M059J (cell line): ENCODE data around the gene C4orf54. TPM values are rescaled to one million over a fixed set of nuclear protein-coding genes. Genes with fewer than 3 reads are reported as not detected.

Experiments
- DNase-seq: peaks from one replicate; pipeline ENCODE4 v3.0.0-alpha.2; 2012; ENCODE audit warnings: low read depth
- total RNA-seq: library from RNA; depleted of rRNA; stranded (reverse); fragments of >200 nt; shearing (Covaris generic); gene quantifications from 2 replicates; pipeline ENCODE4 v1.2.3, GENCODE V29; 2014

C4orf54 gene
- total RNA-seq, 1 experiment from 2014 or later, result 0.37 TPM

DNA sequence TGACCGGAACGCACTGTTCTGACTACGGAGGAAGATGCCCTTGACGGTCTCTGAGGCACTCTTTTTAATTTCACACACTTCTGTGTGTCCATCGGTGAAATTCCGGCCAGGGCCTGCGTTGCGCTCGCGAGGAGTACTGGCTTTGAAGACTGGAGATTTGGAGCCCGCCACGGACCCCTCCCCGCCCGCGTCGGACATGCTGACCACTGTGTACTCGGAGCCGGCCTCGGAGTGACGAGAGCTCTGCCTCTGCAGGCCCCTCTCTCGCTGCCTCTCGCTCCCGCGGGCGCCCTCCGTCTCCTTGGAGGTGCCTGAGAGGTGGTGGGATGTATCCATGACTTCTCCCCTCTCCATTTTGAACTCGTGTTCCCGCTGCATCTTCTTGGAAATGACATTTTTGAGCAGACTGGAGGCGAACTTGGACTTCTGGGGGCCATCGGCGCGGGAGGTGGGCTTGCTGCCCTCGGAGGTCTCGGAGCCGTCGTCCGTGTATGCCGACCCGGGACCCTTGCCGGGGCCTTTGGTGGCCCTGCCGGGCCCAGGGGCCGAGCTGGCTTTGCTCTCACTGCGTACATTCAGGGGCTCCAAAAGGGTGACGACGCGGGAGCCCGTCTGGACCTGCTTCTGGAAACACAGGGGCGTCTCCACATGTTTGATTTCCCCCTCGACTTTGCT lies 5.7 kb downstream of the C4orf54 start:
- no peak for DNase-seq

DNA sequence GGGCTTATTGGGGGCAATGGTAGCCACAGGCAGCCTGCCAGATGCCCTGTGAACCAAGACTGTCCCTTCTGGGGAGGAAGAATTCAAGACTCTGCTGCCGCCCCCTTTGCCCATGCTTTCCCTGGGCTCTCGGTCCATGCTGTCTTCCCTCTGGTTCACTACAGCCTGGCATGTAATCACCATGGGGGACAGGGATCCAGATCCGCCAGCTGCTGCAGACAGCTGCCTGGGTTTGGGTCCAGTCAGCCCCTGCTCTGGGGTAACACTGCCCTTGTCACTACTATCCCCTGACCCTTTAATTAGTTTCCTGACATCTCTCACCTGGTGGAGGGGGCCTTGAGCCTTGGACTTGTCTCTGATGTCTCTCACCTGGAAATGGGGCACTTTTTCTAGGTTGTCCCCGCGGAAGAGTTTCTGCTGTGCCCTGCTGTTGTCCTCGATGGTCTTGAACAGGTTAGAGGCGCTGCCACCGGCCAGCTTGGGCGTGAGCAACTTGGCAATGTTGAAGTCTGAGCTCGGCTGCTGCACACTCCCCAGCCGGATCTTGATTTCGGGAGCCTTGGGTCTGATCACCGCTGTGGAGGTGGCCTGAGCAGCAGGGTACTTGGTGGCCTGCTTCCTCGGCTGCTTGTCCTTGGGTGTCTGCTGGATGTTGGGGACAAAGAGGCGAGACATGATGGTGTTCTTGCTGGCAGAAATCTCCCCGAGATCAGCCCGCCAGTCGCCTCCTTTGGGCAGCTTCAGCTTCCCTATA lies 6.4 kb downstream of the C4orf54 start:
- no peak for DNase-seq

DNA sequence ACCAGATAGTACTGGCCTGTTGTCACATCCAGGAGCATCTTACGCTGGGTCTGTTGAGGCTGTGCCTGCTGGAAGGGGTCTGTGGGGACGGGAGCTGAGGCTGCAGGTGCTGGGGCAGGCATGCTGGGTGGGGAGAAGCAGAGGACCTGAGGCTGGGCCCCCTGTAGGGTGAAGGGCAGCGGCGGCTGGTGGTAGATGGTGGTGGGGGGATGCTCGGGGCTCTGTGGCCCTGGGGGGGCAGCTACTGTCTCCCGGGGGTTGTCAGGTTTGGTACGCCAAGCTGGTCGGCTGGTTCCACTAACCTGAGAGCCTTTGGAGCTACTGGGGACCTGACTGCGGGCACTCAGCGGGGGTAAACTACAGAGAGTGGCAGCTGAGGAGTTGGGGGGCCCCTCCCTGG lies 7.8 kb downstream of the C4orf54 start:
- no peak for DNase-seq

DNA sequence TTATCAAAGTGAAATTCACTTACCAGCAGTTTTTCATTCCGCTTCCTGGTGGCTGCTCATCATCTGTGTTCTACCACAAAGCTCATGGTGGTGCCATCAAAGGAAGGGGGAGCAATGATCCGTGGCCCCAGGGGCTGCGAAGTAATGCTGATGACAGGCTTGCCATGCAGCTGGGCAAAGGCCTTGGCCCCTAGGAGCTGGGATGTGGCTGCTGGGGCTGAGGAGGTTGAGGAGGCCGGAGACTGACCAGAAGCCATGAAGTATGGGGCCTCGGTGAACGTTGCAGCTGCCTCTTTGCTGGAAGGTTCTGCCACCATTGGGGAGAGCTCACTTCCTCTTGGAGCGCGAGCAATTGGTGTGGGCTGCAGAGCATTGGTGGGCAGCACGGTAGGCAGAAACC lies 8.4 kb downstream of the C4orf54 start:
- DNase-seq, result no peak

DNA sequence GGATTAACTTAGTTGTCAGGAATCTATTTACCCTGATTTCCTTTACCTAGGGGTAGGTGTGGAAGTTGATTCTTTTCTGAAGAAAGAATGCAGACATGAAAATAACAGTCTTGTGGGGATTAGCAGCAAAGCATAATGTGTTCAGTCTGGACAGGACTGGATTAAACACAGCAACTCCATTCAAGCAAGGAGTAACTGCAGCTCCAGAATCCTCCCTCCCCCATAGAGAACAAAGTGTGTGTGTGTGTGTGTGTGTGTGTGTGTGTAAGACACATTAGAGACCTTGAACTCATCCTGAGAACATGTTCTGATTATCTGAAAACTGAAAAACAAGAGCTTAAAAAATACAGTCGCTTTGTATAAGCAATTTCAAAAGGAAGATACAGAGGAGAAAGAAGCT lies 9.3 kb downstream of the C4orf54 start:
- no peak for DNase-seq

DNA sequence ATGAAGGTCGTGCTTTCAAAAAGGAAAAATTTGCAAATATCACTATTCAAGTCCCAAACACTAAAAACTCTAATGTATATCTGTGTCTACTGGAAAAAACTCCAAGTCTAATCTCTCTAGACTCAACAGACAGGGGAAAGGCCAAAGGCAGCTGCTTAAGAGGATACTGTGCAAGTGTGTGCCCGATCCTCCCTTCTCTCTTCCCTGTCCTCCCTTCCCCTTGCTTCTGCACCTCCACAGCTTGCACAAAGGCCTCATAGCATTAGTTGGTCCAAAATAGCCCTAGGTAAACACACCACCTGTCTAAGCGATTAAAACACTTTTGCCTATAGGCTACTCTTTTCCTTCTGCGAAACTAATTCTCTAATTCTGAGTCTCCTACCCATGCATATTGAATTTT lies 10.6 kb downstream of the C4orf54 start:
- DNase-seq, result no peak

DNA sequence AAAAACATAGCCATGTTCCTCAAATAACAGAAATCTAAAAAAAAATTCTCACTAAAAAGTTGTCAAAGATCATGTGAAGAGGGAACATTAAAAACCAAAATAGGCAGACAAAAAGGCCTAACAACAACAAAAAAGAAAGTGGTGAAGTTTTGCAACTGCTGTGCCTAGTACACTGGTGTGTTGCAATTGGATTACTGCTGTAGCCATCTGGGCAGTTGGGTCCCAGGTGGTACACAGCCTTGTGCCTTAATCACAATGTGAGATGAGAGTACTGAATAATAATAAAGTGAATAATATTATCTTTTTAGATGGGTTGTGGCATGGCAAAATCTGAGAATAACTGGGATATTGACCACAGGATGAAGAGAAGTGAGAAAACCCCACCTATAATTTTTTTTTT lies 12.0 kb downstream of the C4orf54 start:
- DNase-seq, result no peak

DNA sequence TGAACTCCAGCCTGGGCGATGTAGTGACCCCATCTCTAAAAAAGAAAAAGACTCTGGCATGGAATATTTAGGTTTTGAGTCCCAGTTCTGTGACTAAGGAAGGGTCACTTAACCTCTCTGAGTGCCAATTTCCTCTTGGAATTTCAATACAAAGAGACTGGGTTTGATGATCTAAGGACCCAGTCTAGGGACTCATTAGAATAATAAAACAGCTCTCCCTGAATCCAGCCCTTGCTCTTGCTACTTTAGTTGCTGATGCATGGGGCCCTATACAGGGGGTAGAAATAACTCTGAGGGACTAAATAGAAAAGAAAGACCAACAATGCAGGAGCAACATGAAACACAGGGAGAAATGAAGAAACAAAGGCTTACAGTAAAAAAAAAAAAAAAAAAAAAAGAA lies 12.6 kb downstream of the C4orf54 start:
- DNase-seq, result no peak

DNA sequence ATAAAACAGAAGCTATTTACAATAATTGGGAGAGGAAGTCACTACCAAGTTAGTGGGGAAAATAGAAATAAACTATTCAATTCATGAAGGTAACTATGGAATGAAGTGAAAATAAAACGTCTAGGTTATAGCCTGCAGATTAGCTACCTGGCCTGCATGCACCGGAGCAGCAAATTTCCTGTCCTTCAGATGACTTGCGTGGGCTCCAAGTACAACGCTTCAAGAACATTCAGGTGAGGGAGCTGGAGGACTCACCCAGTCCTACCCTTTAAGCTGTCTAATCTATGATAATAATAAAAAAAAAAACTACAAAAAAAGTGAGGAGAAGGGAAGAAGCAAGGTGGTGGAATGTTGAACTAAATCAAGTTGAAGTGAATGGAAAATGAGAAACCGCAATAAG lies 13.2 kb downstream of the C4orf54 start:
- no peak for DNase-seq

DNA sequence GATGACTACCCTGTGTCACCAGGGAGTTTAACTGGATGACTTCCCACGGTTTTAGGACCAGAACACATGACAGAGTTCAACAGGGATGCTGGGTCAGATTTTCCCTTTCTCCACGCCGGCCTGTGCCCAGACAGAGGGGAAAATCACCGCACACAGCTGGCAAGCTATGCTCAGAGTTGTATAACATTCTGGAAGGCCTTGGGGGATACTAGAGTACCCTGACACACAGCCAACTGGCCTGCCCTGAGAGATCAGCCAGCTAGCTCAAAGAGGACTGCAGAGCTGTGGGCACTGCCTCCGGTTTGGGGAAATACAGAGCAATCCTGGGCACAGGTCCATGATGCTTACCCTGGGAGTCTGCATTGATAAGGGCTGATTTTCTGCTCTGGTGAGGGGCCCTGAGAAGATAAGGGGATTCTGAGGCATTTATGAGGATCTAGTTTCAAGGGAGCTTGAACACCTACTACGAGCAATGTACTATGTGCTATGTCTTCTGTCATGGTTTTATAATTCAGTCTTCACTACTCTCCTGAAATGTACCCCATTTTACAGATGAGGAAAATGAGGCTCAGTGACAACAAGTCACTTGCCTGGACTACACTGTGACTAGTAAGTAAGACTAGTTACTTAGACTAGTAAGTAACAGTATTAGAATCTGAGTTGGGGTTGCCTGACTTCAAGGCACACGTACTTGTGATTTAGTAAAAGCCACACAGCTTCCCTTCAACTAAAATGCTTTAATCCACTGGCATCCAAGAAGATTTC lies 14.7 kb downstream of the C4orf54 start:
- DNase-seq, result no peak

DNA sequence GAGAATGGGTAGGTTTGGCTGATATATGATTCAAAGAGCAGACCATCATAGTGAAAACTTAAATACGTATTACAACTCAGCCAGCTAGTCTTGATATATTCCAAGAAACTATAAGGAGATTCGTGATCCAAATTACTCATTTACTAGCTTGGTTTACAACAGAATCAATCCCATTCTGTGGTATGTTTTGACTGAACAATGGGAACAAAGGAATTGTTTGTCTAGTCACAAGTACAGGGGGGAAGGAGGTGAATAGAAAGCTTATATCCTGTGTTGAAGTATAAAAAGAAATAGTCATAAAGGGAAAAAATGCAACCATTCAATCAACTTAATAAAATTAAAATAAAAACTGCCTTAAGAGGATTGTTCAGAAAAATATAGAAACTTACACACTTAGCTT lies 17.0 kb downstream of the C4orf54 start:
- DNase-seq, result no peak

DNA sequence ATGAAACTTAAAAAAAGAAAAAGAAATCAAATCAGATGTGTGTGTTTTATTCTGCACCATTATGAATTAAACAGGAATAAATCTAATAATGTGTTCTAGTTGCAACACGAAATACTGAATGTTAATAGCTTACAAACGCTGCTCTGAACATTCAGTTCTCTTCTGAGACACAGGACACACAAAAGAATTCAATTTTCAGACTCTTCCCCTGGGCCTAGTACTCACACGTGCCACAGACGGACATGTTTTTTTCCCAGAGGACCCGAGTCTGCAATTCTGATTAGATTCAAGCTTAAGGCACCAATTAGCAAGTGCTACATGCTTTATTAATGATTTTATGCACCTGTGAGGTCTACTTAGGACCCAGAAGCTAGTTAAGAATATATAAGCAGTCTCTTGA lies 20.5 kb downstream of the C4orf54 start:
- no peak for DNase-seq

DNA sequence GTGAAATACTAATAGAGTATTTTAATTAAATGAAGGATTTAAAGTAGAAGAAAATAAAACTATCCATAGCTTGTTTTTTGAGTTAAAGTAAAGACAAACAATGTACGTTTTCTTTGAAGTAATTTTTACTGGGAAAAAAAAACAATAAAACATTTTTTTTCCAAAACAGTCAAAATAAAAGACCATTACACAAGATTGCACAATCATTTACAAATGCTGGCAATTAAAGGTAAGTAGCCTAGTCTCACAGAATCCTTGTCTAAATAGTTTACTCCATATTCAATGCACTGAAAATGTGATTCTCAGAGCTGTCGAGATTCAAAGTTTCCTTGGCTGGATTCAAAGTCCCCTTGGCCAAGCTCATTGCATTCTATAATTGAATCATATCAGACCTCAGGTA lies 21.2 kb downstream of the C4orf54 start:
- no peak for DNase-seq

DNA sequence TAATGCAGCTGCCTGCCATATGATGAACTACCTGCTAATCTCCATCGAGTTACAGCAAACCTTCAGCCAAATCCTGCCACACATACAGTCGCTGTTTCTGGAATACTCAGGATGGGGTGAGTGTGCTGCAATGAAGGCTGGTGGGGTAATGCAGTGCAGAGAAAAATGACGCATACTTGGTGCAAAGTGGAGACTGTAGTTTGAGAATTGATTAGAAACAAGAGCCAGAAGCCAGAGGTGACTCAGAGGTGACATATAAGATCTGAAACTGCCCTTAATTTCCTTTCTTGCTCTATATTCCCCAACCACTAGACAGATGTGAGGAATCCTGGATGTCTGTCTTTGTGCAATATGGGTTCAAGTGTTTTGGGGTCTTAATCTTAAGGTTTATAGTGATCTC lies 22.0 kb downstream of the C4orf54 start:
- no peak for DNase-seq

DNA sequence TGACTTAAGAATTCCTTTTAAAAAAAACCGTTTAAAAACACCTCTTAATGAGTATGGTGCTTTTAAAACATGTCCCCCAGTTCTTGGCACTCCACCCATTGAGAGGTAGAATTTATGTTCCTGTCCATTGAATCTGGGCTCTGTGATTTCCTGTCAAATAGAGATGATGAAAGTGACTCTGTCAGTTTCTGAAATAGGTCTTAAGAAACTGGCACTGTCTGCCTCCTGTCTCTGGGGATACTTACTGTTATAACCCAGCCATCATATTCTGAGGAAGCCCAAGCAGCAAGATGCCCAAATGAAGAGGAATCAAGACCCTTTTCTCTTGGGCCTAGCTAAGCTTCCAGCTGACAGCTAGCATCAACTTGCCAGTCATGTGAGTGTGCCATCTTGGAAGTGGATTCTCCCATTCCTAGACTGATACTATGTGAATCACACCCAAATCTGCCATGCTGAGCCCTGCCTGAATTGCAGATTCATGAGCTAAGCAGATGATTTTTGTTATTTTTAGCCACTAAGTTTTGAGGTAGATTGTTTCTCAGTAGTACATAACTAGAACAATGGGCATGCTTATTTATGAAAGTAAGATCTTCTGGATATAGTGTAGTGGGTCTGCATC lies 22.8 kb downstream of the C4orf54 start:
- DNase-seq, result no peak

DNA sequence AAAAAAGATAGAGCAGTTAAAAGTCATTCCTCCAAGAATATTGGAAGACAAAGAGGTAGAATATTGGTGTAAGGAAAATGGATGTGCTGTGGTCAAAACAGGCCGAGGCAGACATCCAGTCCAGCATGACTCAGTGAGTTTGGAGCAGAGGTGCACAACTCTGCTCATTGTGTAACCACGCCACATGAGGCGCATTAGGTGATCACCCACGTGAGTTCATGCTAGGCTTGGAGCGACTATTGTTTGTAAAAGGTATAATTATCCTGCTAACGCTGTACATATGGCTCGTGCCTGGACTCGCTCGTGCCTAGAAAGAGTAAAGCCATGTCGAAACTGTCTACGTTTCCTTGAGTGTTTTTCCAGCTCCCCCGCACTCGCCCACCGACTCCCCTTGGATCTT lies 23.9 kb downstream of the C4orf54 start:
- peak; percentile 18 for DNase-seq

DNA sequence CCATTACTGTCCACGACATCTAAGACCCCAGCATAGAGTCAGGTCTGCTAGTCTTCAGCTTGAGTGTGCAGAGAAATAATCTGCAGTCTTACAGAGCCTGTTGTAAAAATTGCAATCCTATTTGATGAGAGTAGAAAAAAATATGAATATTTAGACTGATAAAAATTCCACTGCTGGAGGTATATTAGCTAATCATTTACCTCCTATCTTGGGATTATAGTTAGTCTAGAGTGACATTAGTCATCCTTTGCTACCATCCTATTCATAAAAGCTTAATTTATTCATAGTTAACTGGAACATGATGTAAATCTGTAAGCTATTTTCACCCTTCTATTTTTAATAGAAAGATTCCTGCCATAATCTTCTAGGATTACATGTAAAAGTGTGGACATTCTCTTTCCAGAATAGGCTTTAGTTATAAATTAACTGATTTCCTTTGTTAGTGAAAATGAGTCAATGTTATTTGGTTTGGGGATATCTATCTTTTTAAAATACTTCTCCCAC lies 26.7 kb downstream of the C4orf54 start:
- no peak for DNase-seq

DNA sequence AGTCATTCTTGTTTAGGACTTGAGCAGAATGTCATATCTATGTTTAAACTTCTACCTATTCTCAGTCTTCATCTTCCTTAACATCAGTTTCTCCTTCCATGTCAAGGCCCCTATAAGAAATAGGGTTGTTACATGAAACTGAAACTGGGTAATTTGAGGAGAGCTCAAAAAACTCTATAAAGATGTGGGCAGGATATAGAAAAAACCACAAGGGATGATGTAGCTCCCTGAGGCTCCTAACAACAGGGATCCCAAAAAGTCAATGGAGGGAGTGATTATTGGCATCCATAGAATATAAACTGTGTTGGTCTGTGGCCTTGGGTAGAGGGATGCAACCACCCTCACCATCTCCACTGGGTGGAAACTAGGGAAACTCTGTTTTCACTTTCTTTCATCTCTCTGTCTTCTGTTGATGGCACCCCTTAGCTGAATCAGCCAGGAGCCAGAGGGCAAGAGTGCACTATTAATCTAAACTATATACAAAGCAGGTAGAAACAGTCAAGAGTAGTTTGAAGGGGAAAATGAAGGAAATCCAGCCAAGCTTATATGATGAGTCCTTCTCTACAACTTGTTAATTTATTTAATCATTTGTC lies 27.6 kb downstream of the C4orf54 start:
- peak; percentile 67 for DNase-seq

DNA sequence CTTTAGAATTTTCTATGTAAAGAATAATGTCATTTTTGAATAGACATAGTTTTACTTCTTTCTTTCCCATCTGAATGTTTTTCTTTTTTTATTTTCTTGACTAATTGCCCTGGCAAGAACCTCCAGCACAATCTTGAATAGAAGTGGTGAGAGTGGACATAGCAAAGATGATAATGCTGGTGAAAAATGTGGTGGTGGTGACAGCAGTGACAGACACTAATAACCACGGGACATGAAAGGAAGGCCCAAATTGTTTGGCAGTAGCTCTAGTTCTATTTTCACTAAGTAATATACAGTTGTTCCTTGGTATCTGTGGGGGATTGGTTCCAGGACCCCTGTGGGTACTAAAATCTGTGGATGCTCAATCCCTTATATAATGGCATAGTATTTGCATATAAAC lies 29.6 kb downstream of the C4orf54 start:
- DNase-seq, result no peak

DNA sequence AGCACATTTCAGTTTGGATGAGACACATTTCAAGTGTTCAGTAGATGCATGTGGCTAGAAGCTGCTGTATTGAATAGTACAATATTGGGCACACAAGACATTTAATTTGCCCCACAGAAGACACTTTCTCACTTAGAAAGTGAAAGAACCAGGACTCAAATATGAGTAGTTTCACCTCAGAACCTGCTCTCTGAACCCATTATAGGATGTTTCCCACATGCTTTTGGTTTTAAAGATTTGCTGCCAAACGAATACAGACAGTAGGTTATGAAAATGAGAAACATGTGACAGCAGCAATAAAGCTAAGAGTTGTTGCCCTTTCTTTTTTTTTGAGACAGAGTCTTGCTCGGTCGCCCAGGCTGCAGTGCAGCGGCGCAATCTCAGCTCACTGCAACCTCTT lies 32.3 kb downstream of the C4orf54 start:
- no peak for DNase-seq

DNA sequence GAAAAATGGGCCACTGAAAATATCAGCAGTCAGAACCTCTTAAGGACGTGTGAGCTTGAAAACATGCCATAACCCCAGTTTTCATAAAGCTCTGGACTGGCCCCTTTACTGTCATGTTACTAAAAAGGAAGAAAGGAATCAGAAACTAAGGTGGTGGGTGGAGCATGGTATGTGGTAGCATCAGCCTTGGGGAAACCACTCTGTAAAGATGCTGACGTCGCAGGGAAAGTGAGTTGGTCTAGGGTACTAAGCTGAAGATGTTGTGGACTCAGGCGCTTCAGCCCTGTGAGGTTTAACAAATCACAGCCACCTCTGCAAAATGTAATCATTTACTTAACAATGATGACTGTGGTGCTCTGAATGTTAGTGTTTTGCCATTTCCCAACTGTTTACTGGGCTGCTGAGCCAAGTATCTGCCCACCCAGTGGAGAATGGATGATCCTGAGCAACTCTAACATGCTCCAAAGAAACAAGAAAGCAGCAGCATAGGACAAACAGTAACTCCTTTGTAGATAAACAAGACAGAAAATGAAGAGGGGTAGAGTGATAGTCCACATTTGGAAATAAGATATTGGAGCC lies 33.4 kb downstream of the C4orf54 start:
- DNase-seq, result no peak

DNA sequence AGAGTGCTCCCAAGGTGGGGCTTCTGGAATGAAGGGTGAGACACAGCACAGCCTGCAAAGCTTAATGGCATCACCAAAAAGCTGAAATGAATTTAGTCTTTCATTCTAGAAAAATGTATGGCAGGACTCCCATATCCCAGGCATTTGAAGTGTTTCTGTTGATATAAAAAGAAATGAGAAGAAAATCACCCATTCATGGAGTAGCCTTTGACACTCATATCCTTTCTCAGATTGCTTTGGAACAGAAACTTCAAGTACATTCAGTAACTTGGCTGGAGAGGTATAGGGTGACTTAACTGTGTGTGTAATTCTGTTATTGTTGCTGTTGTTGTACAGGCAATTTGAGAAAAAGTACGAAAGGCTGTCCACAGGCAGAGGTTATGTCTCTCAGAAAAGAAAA lies 35.3 kb downstream of the C4orf54 start:
- DNase-seq, result no peak
